ENCODE results near the gene KLF1. TPM values are rescaled to one million over a fixed set of nuclear protein-coding genes. Genes with fewer than 3 reads are reported as not detected.

Gene KLF1
- total and polyA plus RNA-seq, 2 of the 8 experiments (the other 6 are each of a cell fraction or from before 2014, with no cell fraction given) = 0.84 to 0.91 TPM

GRCh38 chr19:12881172-12881808 is 5.7 kb downstream of the KLF1 start, which contains the start of gene DNASE2 (continued):
- TF ChIP-seq TBP (IDR thresholded peaks at IDR 0.05; ENCODE audit: low read depth, low read length) = peak; percentile 69
- TF ChIP-seq TAF1 (IDR thresholded peaks at IDR 0.05; ENCODE audit: low read depth, low read length) = peak; percentile 71
- peak in 1 of 2 experiments; percentile 15; a peak in 1 of 3 replicates for TF ChIP-seq EP300 (IDR thresholded peaks at IDR 0.05; ENCODE audit: borderline replicate concordance in 1 of 2, low read depth in 2 of 2, low read length in 2 of 2)
- TF ChIP-seq CREB1 (IDR thresholded peaks at IDR 0.05) = no peak; the same call in 1 of the 2 replicates
- TF ChIP-seq GABPA (IDR thresholded peaks at IDR 0.05; ENCODE audit: borderline replicate concordance, insufficient read depth, low read length) = no peak
- peak; percentile 71; the same call in 1 of the 2 replicates for TF ChIP-seq CEBPB (IDR thresholded peaks at IDR 0.05; ENCODE audit: low read depth, low read length)
- peak; percentile 77; the same call in 1 of the 2 replicates for TF ChIP-seq POLR2AphosphoS5 (IDR thresholded peaks at IDR 0.05; ENCODE audit: low read depth, low read length)
- TF ChIP-seq KDM4A (IDR thresholded peaks at IDR 0.05; ENCODE audit: low read depth, low read length, severe bottlenecking) = peak; percentile 56

All from H1 (cell line).